ENCODE measurements around the gene PIM2.
"Not testable (repeated sequence)": the region's sequence is repeated elsewhere in the genome, so short reads cannot be mapped to it uniquely, and the experiment has no call there.

The PIM2 gene

GRCh38 chrX:48876944-48877343 lies 41.9 kb downstream of the PIM2 start:
- DNase-seq = not testable (repeated sequence)

GRCh38 chrX:48872017-48872416 lies 46.8 kb downstream of the PIM2 start:
- DNase-seq = not testable (repeated sequence)

GRCh38 chrX:48864210-48864609 lies 54.6 kb downstream of the PIM2 start:
- DNase-seq = no peak
